ENCODE results near the gene LIG3. TPM values are rescaled to one million over a fixed set of nuclear protein-coding genes. Genes with fewer than 3 reads are reported as not detected.

Gene LIG3
- polyA plus RNA-seq, 1 of the 3 experiments (the other 2 are of a cell fraction), result 25.7 TPM

- Histone ChIP-seq H2AFZ (ENCODE audit: low read depth) (no peak overlapping the region), H3K36me3 (replicated peaks in 1 of 2; ENCODE audit: control insufficient read depth in 1 of 2, insufficient read depth in 2 of 2, low read length in 1 of 2) (peaks cover 0 to 8% of the 10 kb centered on the region in 2 experiments), H3F3A (replicated peaks; ENCODE audit: insufficient read depth) (no peaks in the 10 kb centered on the region), H3K27me3 (ENCODE audit: insufficient read depth) (no peaks in the 10 kb centered on the region), H3K27ac (ENCODE audit: low read depth in 2 of 2, low read length in 1 of 2) (no peak overlapping the region), H3K9ac (no peak overlapping the region), H3K4me1 (ENCODE audit: control insufficient read depth in 1 of 2, insufficient read depth in 2 of 2, low read depth in 1 of 2, low read length in 1 of 2) (peaks cover 4 to 10% of the 10 kb centered on the region in 2 experiments; a peak in 3 of 4 replicates), H3K4me2 (no peak overlapping the region), H3K79me2 (ENCODE audit: insufficient read depth) (peaks cover 21% of the 10 kb centered on the region), H4K20me1 (ENCODE audit: insufficient read depth) (no peaks in the 10 kb centered on the region), H3K9me2 (no peaks in the 10 kb centered on the region), H3K9me3 (no peaks in the 10 kb centered on the region), H3K4me3 (ENCODE audit: low read depth in 2 of 2, low read length in 1 of 2) (no peak overlapping the region)
- 70% methylated on average over 1 of the region's 1 CpG for WGBS (ENCODE audit: low lambda C conversion rate)
- no peak for DNase-seq
- CTCF ChIA-PET, result no interaction called here
- POLR2A ChIA-PET, result no interaction called here
- TF ChIP-seq MAX (IDR thresholded peaks at IDR 0.05; ENCODE audit: low read depth) (no peak), SIN3A (IDR thresholded peaks at IDR 0.05; ENCODE audit: borderline replicate concordance, low read depth, low read length) (no peak), CTCF (IDR thresholded peaks at IDR 0.05) (no peak)
These were observed 21.9 kb upstream of the LIG3 start for GRCh38 chr17:34958438-34958837.

DNA sequence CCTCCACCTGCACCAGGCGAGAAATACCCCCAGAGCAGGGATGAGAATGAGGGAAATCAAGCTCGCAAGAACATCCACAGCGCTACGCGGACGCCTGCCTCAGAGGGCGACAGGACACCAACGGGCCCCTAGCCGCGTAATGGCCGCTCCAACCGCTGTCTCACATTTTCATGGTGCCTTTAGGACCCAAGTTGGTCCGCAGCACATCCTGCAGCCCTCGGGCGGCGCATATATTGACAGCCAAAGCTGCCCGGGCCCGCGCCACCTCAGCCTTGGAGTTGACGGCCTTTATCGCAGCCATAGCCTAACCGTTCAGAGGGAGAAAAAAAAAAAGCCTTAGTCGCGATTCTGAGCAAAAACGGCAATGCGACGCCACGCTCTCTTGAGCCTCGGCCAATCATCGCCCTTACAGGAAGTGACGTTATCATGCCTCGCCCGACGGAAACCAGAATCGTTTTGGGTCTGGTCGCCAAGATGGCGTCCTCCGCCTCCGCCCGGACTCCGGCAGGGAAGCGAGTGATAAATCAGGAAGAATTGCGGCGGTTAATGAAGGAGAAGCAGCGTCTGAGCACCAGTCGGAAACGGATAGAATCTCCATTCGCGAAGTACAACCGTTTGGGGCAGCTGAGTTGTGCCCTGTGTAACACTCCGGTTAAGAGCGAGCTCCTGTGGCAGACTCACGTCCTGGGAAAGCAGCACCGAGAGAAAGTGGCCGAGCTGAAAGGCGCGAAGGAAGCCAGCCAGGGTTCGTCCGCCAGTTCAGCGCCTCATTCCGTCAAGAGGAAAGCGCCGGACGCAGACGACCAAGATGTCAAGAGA is 19.0 kb upstream of the LIG3 start, which contains the start of the genes CCT6B and ZNF830:
Gene CCT6B (minus strand): TSS at position 368 of the 819 bp plus-strand sequence. CDS start 67 bp downstream, at position 301.
Gene ZNF830 (plus strand): TSS at position 448 of the 819 bp plus-strand sequence. CDS start 27 bp downstream, at position 475.
- no peaks in the 10 kb centered on the region for H3F3A ChIP-seq (replicated peaks; ENCODE audit: insufficient read depth)
- H3K9ac ChIP-seq, result peak within 1 kb of the TSS; percentile 96
- peaks cover 4 to 10% of the 10 kb centered on the region in 2 experiments; a peak in 3 of 4 replicates for H3K4me1 ChIP-seq (ENCODE audit: control insufficient read depth in 1 of 2, insufficient read depth in 2 of 2, low read depth in 1 of 2, low read length in 1 of 2)
- H3K9me3 ChIP-seq, result no peaks in the 10 kb centered on the region
- peak within 1 kb of the TSS; percentile 87 to 96 for H3K27ac ChIP-seq (ENCODE audit: low read depth in 2 of 2, low read length in 1 of 2)
- DNase-seq, result peak; percentile 87
- no peaks in the 10 kb centered on the region for H3K27me3 ChIP-seq (ENCODE audit: insufficient read depth)
- peak within 1 kb of the TSS; percentile 99 for H2AFZ ChIP-seq (ENCODE audit: low read depth)
- no peaks in the 10 kb centered on the region for H4K20me1 ChIP-seq (ENCODE audit: insufficient read depth)
- H3K4me2 ChIP-seq, result peak within 1 kb of the TSS; percentile 96
- ChIA-PET POLR2A (interaction anchor here (1.0 to 1.8 kb wide), 3 partner anchors 10 to 29 kb away, joined by 3 to 12 read pairs (median 5); partner anchors contain the start of gene LIG3), CTCF (interaction anchor here (0.8 kb wide), 1 partner anchor 128 kb away, joined by 4 read pairs; no protein-coding TSS in a partner anchor)
- H3K36me3 ChIP-seq (replicated peaks in 1 of 2; ENCODE audit: control insufficient read depth in 1 of 2, insufficient read depth in 2 of 2, low read length in 1 of 2), result peaks cover 18 to 23% of the 10 kb centered on the region in 2 experiments
- peaks cover 32% of the 10 kb centered on the region for H3K79me2 ChIP-seq (ENCODE audit: insufficient read depth)
- 1% methylated on average over 51 of the region's 65 CpGs for WGBS (ENCODE audit: low lambda C conversion rate)
- H3K4me3 ChIP-seq (ENCODE audit: low read depth in 2 of 2, low read length in 1 of 2), result peak within 1 kb of the TSS; percentile 97 to 99
- H3K9me2 ChIP-seq, result no peaks in the 10 kb centered on the region
- TF ChIP-seq FOXJ3 (CRISPR knock-in tag; IDR thresholded peaks at IDR 0.05), result no peak
- peak; percentile 15; the same call in 1 of the 2 replicates for TF ChIP-seq NFIC (IDR thresholded peaks at IDR 0.05; ENCODE audit: borderline replicate concordance)
- TF ChIP-seq GATA2 (CRISPR knock-in tag; IDR thresholded peaks at IDR 0.05), result no peak
- TF ChIP-seq RAD21 (IDR thresholded peaks at IDR 0.05; ENCODE audit: low read length), result no peak
- TF ChIP-seq FOSL2 (IDR thresholded peaks at IDR 0.05; ENCODE audit: borderline replicate concordance, low read depth), result no peak
- no peak for TF ChIP-seq TCF12 (IDR thresholded peaks at IDR 0.05)
- TF ChIP-seq JUND (IDR thresholded peaks at IDR 0.05), result no peak
- TF ChIP-seq TEAD4 (IDR thresholded peaks at IDR 0.05; ENCODE audit: borderline replicate concordance, insufficient read depth), result no peak
- TF ChIP-seq FOXM1 (IDR thresholded peaks at IDR 0.05; ENCODE audit: low read depth), result 0 out of 2 replicates have a peak, but pooled peaks have one; percentile 47
- TF ChIP-seq MEF2A (IDR thresholded peaks at IDR 0.05; ENCODE audit: borderline replicate concordance, low read depth), result no peak
- peak; percentile 90 for TF ChIP-seq TAF1 (IDR thresholded peaks at IDR 0.05; ENCODE audit: borderline replicate concordance, low read depth, low read length)
- TF ChIP-seq ELF1 (IDR thresholded peaks at IDR 0.05), result peak; percentile 64; the same call in 1 of the 2 replicates
- TF ChIP-seq SIN3A (IDR thresholded peaks at IDR 0.05; ENCODE audit: borderline replicate concordance, low read depth, low read length), result no peak
- TF ChIP-seq POLR2AphosphoS5 (IDR thresholded peaks at IDR 0.05; ENCODE audit: low read depth, low read length), result peak; percentile 95
- no peak for TF ChIP-seq NRF1 (IDR thresholded peaks at IDR 0.05; ENCODE audit: low read depth, low read length)
- 0 out of 2 replicates have a peak, but pooled peaks have one; percentile 16 for TF ChIP-seq SMC3 (IDR thresholded peaks at IDR 0.05; ENCODE audit: low read depth, low read length)
- TF ChIP-seq, protein P1, sequence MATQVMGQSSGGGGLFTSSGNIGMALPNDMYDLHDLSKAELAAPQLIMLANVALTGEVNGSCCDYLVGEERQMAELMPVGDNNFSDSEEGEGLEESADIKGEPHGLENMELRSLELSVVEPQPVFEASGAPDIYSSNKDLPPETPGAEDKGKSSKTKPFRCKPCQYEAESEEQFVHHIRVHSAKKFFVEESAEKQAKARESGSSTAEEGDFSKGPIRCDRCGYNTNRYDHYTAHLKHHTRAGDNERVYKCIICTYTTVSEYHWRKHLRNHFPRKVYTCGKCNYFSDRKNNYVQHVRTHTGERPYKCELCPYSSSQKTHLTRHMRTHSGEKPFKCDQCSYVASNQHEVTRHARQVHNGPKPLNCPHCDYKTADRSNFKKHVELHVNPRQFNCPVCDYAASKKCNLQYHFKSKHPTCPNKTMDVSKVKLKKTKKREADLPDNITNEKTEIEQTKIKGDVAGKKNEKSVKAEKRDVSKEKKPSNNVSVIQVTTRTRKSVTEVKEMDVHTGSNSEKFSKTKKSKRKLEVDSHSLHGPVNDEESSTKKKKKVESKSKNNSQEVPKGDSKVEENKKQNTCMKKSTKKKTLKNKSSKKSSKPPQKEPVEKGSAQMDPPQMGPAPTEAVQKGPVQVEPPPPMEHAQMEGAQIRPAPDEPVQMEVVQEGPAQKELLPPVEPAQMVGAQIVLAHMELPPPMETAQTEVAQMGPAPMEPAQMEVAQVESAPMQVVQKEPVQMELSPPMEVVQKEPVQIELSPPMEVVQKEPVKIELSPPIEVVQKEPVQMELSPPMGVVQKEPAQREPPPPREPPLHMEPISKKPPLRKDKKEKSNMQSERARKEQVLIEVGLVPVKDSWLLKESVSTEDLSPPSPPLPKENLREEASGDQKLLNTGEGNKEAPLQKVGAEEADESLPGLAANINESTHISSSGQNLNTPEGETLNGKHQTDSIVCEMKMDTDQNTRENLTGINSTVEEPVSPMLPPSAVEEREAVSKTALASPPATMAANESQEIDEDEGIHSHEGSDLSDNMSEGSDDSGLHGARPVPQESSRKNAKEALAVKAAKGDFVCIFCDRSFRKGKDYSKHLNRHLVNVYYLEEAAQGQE (IDR thresholded peaks at IDR 0.05; ENCODE audit: low read depth, low read length), result 0 out of 2 replicates have a peak, but pooled peaks have one; percentile 8
- no peak for TF ChIP-seq USF1 (IDR thresholded peaks at IDR 0.05; ENCODE audit: borderline replicate concordance, low read depth)

All from SK-N-SH (cell line).